DMS53 treated with DMSO at 0.1 percent for 48 hours (cell line): ENCODE data around the gene RXRA.

Experiments
- DNase-seq: peaks from one replicate; lab custom pipeline; 2025; ENCODE audit not compliant: unreplicated experiment; lab: John Stamatoyannopoulos, UW

Gene RXRA

GRCh38 chr9:134366223-134367031, 40.2 kb downstream of the RXRA start:
- no peak for DNase-seq

DNA sequence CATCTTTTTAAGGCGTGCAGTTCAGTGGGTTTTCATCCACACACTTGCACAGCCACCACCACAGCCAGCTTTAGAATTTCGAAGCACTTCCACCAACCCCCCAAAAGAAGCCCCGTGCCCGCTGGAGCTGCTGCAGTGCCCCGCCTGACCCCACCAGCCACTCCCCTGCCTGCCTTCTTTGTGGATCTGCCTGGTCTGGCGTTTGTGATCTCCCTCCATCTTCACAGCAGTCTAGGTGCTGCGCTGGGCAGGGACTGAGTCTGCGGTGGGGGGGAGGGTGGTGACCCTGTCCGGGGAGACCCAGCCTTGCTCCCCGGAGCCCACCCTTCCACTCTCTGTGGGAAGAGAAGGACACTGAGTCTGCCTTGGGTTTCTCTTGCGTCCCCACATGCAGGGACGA, 40.8 kb downstream of the RXRA start:
- no peak for DNase-seq

DNA sequence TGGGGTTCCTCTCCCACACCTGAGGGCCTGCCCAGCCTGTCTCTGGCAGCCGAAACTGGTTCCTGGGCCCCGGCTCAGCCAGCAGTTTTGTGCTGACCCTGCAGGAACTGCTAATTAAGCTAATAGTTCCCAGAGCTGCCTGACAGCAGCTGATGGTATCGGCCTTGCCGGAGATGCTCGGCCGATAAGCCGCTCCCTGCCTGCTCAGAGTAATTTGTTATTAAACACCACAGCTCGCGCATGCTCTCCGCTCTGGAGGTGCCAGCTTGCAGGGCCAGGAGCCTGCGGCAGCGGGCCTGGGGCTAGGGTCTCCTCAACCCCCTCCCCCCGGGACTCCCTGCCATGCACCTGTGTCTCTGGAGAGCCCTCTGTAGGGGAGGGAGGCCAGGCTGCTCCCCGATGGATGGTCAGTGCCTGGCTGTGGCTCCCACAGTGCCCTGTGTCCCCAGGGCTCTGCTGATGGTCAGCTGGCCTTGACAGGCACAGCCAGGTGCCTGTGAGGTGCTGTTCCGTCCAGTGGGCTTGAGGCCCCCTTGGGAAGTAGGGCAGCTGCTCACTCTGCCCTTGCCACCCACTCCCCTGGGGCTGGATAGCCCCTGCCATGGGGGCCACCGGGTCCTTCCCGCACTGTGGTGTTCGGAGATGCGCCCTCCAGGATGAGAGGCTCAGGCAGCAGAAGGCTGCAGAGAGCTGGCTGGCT, 41.7 kb downstream of the RXRA start:
- DNase-seq, result no peak

- no peak for DNase-seq
Observed at GRCh38 chr9:134368571-134368970, 42.3 kb downstream of the RXRA start.

- no peak for DNase-seq
Observed at GRCh38 chr9:134369416-134370212, 43.4 kb downstream of the RXRA start.

GRCh38 chr9:134370213-134370492, 43.9 kb downstream of the RXRA start:
- DNase-seq, result no peak

DNA sequence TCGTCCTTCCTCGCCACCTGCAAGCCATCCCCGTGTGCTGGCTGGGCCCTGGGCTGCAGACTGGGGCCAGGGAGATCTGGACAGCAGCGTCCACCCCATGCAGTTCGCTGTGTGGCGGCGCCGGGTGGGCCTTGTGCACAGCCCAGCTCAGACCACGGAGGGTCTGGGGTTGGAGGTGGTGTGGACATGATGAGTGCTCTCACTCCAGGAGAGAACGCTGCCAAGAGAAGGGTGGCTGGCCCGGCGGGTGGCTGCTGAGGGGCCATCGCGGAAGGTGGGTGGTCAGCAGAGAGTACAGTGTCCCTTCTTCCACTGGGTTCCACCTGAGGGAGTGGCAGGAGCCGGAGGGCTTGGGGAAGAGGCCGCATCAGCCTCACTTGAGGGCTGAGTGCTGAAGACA, 44.4 kb downstream of the RXRA start:
- DNase-seq, result no peak

GRCh38 chr9:134371731-134372130, 45.5 kb downstream of the RXRA start:
- DNase-seq, result no peak

- no peak for DNase-seq
Observed at GRCh38 chr9:134372581-134373267, 46.5 kb downstream of the RXRA start.

DNA sequence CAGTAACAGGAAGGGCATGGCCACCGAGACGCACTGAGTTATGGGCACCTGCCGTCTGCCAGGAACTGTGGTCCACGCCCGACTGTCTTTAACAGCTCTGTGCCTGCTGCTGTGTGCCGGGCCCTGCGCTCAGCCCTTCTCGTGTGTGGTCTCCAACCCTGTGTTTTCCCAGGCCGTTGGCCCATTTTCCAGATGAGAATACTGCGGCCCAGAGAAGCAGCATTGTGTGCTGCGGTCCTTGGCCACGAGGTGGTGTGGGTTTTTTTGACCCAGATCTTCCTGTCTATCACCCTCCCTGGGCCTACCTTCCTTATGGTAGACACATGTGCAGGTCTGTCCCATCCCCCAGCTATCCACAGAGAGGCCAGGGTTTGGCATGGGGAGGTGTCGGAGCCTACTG, 47.0 kb downstream of the RXRA start:
- DNase-seq, result no peak

DNA sequence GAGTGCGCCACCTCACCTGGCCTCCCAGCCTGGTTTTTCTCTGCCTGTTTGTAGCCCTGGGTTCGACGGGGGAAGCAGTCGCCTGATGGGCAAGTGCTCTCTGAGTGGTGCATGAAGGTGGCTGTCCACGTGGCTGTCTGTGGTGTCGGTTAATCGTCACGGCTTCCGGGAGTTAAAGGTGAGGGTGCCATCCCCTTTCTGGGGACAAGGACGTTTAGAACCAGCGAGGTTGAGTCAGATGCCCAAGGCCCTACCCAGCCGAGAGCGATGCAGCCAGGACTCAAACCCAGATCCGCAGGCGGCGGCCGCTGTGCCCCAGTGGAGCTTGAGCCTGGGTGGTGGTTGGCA, 47.7 kb downstream of the RXRA start:
- DNase-seq, result no peak

- DNase-seq, result no peak
Observed at GRCh38 chr9:134374301-134375010, 48.2 kb downstream of the RXRA start.

GRCh38 chr9:134375011-134375390, 48.7 kb downstream of the RXRA start:
- DNase-seq, result no peak

DNA sequence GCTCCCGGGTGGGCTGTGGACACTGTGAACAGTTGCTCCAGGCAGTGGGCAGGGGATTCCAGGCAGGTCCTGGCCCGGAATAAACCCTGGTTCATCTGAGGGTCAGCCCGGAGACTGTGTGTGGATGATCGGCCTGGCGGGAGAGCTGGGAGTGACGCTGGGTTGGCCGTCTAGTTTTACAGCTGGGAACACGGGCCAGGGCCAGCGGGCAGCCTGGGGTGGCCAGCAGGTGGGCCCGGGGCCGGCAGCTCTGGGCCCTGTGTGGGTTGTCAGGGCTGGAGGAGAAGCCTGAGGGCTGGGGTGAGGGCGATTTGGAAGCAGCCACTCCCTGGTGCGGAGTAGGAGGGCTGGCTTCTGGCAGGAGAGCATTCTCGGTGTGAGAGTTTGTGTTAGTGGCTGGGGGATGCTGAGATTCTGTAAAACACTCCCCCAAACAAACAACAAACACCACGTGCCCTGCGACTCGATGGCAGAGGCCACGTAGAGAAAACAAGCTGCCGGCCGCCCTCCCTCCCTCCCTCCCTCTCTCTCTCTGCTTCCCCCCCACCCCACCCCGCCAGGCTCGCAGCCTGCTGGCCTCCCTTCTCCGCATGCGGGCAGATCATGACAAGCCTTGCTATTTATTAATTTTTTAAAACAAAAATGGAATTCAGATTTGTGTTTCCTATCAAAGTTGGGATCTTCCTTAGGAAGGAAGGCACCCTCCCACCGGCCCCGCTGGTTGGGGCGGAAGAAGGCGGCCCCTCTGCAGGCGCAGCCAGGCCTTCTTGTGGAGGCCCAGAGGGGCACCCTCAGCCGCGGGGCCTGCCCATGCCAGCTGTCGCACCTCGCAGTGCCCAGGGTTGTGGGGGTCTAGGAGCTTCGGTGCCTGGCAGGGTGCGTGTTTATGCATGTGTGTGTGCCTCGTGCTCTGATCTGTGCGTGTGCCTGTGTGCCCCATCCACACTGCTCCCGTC, 49.5 kb downstream of the RXRA start:
- DNase-seq, result no peak

DNA sequence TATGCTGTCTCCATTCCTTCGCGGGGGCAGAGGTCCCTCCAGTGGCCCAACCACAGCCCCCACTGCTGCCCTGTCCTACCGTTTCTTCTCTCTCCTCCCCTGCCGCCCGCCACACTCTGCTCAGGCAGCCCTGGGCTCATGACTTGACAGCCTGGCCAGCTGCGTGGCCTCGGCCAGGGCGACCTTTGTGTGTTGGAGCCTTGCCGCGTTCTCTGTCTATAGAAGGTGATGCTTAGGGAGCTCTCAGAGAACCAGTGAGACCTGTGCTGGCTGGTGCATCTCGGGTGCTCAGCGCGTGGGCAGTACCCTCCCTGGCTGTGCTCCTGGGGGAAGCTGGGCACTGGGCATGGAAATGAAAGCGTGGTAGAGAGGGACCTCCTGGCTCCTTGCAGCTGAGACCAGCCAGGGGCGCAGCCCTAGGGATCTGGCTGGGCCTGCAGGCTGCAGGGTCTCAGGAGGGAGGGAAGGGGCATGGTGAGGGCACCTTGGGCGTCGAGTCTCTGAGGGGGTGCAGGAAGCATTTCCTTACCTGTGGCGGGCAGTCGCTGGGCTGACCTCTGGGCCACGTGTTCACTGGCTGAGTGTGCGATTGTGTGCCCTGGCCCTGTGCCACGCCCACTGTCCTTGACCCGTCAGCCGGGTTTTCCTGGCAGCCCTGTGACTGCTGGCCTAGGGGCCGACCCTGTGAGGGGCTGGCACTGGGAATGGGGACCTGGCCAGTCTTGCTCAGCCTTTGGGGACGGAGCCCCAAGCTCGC, 50.3 kb downstream of the RXRA start:
- DNase-seq, result no peak

- no peak for DNase-seq
Observed at GRCh38 chr9:134377143-134377484, 50.9 kb downstream of the RXRA start.

DNA sequence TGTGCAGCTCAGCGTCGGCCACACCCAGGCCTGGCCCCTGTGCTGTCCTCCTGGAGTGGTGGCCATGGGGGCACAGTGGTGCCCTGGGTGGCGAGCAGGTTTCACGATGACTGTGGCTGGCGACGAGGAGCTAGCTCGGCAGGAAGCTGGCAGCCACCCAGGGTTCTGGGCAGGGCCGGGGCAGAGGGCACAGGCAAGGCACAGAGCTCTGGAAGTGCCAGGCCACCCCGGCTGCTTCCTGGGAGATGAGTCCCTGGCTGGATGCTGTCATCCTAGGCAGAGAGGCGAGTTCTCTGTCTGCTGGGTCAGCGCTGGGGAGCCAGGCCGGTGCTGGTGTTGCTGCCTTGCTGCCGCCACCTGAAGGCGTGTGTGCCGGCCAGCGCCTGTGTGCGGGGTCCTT, 51.7 kb downstream of the RXRA start:
- DNase-seq, result no peak

GRCh38 chr9:134378901-134379338, 52.7 kb downstream of the RXRA start:
- DNase-seq, result no peak

DNA sequence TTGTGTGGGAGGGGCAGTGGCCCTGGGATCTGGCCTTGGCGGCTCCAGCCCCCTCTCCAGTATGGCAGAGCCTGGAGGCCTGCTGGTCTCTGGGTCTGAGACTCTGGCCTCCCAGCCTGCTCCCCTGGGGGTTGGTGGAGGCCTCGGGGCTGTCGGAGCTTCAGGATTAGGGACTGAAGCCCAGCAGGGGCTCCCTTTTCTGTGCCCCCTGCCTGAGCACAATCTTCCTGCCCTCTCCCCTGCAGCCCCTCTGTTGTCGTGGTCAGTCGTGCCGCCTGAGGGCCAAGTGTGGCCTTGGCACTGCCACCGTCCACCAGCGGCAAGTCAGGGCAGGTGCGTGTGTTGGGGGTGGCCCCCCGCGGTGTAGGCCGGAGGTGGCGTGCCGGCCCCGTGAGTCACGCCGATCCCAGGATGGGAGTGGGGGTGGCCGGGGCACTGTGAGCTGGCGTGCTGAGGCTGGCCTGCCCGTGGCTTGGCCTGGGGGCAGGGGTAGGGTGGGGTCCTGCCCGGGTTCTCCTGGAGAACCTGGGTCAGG, 53.6 kb downstream of the RXRA start:
- no peak for DNase-seq
